H1 (cell line): ENCODE data around the gene NFIA. TPM values are rescaled to one million over a fixed set of nuclear protein-coding genes. Genes with fewer than 3 reads are reported as not detected.

Experiments used
- CTCF ChIA-PET: fragments of 300-600 bp; sonication (Branson Sonifier 250); formaldehyde crosslinking; loops from one replicate; lab custom pipeline; 2021; ENCODE audit not compliant: partially characterized antibody; lab: Charles Lee
- POLR2A ChIA-PET: fragments of 300-600 bp; sonication (Branson Sonifier 250); formaldehyde crosslinking; loops from one replicate; lab custom pipeline; 2021; ENCODE audit warnings: inconsistent platforms; ENCODE audit not compliant: partially characterized antibody; lab: Charles Lee
- DNase-seq, 2 experiments: peaks; one replicate each; pipeline versions ENCODE4 v3.0.0 to v3.0.0-alpha.2; 2010 to 2022; ENCODE audit warnings: low spot score in 2 of 2, low read depth in 1 of 2, mixed read lengths in 1 of 2
- FAIRE-seq: peaks from 2 replicates; lab custom pipeline; 2011; peaks lifted over from hg19 to GRCh38; lab: Jason Lieb, UNC
- H2AFZ ChIP-seq: 2 replicates; pipeline ENCODE4 v1.8.1; 2012; ENCODE audit warnings: low read length, inconsistent platforms
- H2AK5ac ChIP-seq: 2 replicates; pipeline ENCODE4 v1.6.1; 2013; ENCODE audit warnings: low read depth, low read length
- H2BK120ac ChIP-seq: replicated peaks from 2 replicates; pipeline ENCODE3; 2013; ENCODE audit warnings: low read depth, low read length, inconsistent platforms
- H2BK12ac ChIP-seq: 2 replicates; pipeline ENCODE4 v1.6.1; 2013; ENCODE audit warnings: low read depth, low read length
- H2BK15ac ChIP-seq: 2 replicates; pipeline ENCODE4 v1.6.1; 2013; ENCODE audit warnings: low read length
- H2BK20ac ChIP-seq: 2 replicates; pipeline ENCODE4 v1.6.1; 2013; ENCODE audit warnings: low read length
- H2BK5ac ChIP-seq: 2 replicates; pipeline ENCODE4 v1.6.1; 2013; ENCODE audit warnings: low read depth, low read length
- H3K14ac ChIP-seq: 2 replicates; pipeline ENCODE4 v1.6.1; 2013; ENCODE audit warnings: inconsistent platforms; ENCODE audit not compliant: insufficient read length
- H3K18ac ChIP-seq: 2 replicates; pipeline ENCODE4 v1.6.1; 2013; ENCODE audit warnings: low read length; ENCODE audit errors: extremely low read depth
- H3K23ac ChIP-seq: 2 replicates; pipeline ENCODE4 v1.6.1; 2013; ENCODE audit warnings: inconsistent platforms; ENCODE audit not compliant: insufficient read length
- H3K23me2 ChIP-seq: 2 replicates; pipeline ENCODE4 v1.6.1; 2013; ENCODE audit warnings: low read depth, low read length
- H3K27ac ChIP-seq: 2 replicates; pipeline ENCODE4 v1.6.1; 2011; ENCODE audit warnings: low read depth, low read length, inconsistent platforms
- H3K27me3 ChIP-seq, 4 experiments: replicated peaks in 1 of 4; 1 replicate in 1 of 4; 2 replicates in 3 of 4; pipeline versions ENCODE4 v1.6.1 to v1.8.1; 2011 to 2013; ENCODE audit warnings: low read length in 3 of 4, mild to moderate bottlenecking in 3 of 4, inconsistent platforms in 2 of 4, mixed read lengths in 2 of 4, moderate library complexity in 1 of 4; ENCODE audit not compliant: control insufficient read depth in 3 of 4, insufficient read depth in 3 of 4; ENCODE audit errors: extremely low read depth in 1 of 4
- H3K36me3 ChIP-seq, 4 experiments: 2 replicates each; pipeline versions ENCODE4 v1.6.1 to v1.8.1; 2011 to 2013; ENCODE audit warnings: mild to moderate bottlenecking in 4 of 4, low read length in 3 of 4, moderate library complexity in 2 of 4, control low read depth in 1 of 4, inconsistent platforms in 1 of 4; ENCODE audit not compliant: insufficient read depth in 4 of 4, control insufficient read depth in 2 of 4
- H3K4ac ChIP-seq: replicated peaks from 2 replicates; pipeline ENCODE3; 2013; ENCODE audit warnings: low read length, low read depth, mixed read lengths, inconsistent platforms; ENCODE audit not compliant: insufficient read length
- H3K4me1 ChIP-seq, 4 experiments: replicated peaks in 1 of 4; 1 replicate in 1 of 4; 2 replicates in 3 of 4; pipeline versions ENCODE4 v1.6.1 to v1.8.1; 2011 to 2013; ENCODE audit warnings: low read length in 3 of 4, inconsistent platforms in 2 of 4, mixed read lengths in 1 of 4; ENCODE audit not compliant: insufficient read depth in 4 of 4, control insufficient read depth in 3 of 4
- H3K4me2 ChIP-seq, 2 experiments: 2 replicates each; pipeline versions ENCODE4 v1.6.1 to v1.8.1; 2011 to 2013; ENCODE audit warnings: low read depth in 2 of 2, low read length in 2 of 2, control low read depth in 1 of 2, inconsistent platforms in 1 of 2, mild to moderate bottlenecking in 1 of 2; ENCODE audit not compliant: insufficient read depth in 1 of 2
- H3K4me3 ChIP-seq, 4 experiments: fragments of 200-600, 300-600 bp in 1 of 4; sonication (generic), shearing (Covaris generic), sonication (Bioruptor Twin) in 1 of 4; 2 replicates each; pipeline versions ENCODE4 v1.5.1 to v1.8.1; 2011 to 2016; ENCODE audit warnings: low read length in 4 of 4, low read depth in 3 of 4, control low read depth in 2 of 4, inconsistent platforms in 2 of 4, mild to moderate bottlenecking in 2 of 4, mixed read lengths in 1 of 4, moderate library complexity in 1 of 4; ENCODE audit not compliant: insufficient read depth in 2 of 4; ENCODE audit errors: extremely low read depth in 1 of 4
- H3K56ac ChIP-seq: replicated peaks from 2 replicates; pipeline ENCODE3; 2013; ENCODE audit warnings: low read depth, mild to moderate bottlenecking, mixed read lengths, low read length, inconsistent platforms; ENCODE audit not compliant: insufficient read length
- H3K79me1 ChIP-seq: 2 replicates; pipeline ENCODE4 v1.6.1; 2013; ENCODE audit warnings: low read depth, low read length, control low read depth
- H3K79me2 ChIP-seq, 2 experiments: 2 replicates each; pipeline versions ENCODE4 v1.6.1 to v1.8.1; 2012 to 2013; ENCODE audit warnings: low read length in 2 of 2, mild to moderate bottlenecking in 2 of 2, inconsistent platforms in 1 of 2; ENCODE audit not compliant: insufficient read depth in 2 of 2, control insufficient read depth in 1 of 2
- H3K9ac ChIP-seq, 4 experiments: replicated peaks in 1 of 4; 1 replicate in 1 of 4; 2 replicates in 3 of 4; pipeline versions ENCODE4 v1.6.1 to v1.8.1; 2011 to 2013; ENCODE audit warnings: low read depth in 3 of 4, low read length in 3 of 4, control low read depth in 2 of 4, mild to moderate bottlenecking in 2 of 4, moderate library complexity in 2 of 4, inconsistent platforms in 1 of 4; ENCODE audit errors: extremely low read depth in 1 of 4
- H3K9me3 ChIP-seq, 2 experiments: 2 replicates each; pipeline versions ENCODE4 v1.6.1 to v1.8.1; 2012 to 2013; ENCODE audit warnings: mild to moderate bottlenecking in 2 of 2, moderate library complexity in 2 of 2, control low read depth in 1 of 2, inconsistent platforms in 1 of 2, low read depth in 1 of 2, low read length in 1 of 2, mixed read lengths in 1 of 2; ENCODE audit not compliant: insufficient read depth in 2 of 2
- H4K20me1 ChIP-seq, 2 experiments: replicated peaks in 1 of 2; 2 replicates each; pipeline versions ENCODE3 to v1.8.1; 2011 to 2013; ENCODE audit warnings: inconsistent platforms in 2 of 2, low read length in 2 of 2, mild to moderate bottlenecking in 1 of 2; ENCODE audit not compliant: insufficient read depth in 2 of 2, control insufficient read depth in 1 of 2
- H4K5ac ChIP-seq: 2 replicates; pipeline ENCODE4 v1.6.1; 2013; ENCODE audit warnings: low read length, low read depth, mixed read lengths, inconsistent platforms; ENCODE audit not compliant: insufficient read length
- H4K8ac ChIP-seq: 2 replicates; pipeline ENCODE4 v1.8.0; 2013; ENCODE audit warnings: mild to moderate bottlenecking, moderate library complexity, low read length, inconsistent platforms; ENCODE audit not compliant: insufficient read depth; ENCODE audit errors: extremely low read depth
- H4K91ac ChIP-seq: replicated peaks from 2 replicates; pipeline ENCODE3; 2013; ENCODE audit warnings: low read length, mixed read lengths, inconsistent platforms; ENCODE audit not compliant: insufficient read length
- TAF7 ChIP-seq: optimal IDR thresholded peaks from 2 replicates; pipeline ENCODE3; 2011; ENCODE audit warnings: low read depth, mild to moderate bottlenecking, inconsistent platforms, low read length, moderate library complexity, borderline replicate concordance
- WGBS, 2 experiments: shearing (Covaris generic) in 1 of 2; methylation state at CpG; one replicate each; pipeline versions ENCODE4 v1.1.6 to v1.1.7; 2013 to 2015; ENCODE audit warnings: low lambda C conversion rate in 2 of 2, mixed read lengths in 2 of 2, inconsistent platforms in 1 of 2, low coverage in 1 of 2, missing lambda C conversion rate in 1 of 2; ENCODE audit not compliant: insufficient replicate concordance in 2 of 2, insufficient coverage in 1 of 2, insufficient read length in 1 of 2; ENCODE audit errors: extremely low coverage in 1 of 2, missing lambda C conversion rate in 1 of 2; 5-methylcytosine and 5-hydroxymethylcytosine counted together
- polyA plus RNA-seq, 7 experiments: library from polyadenylated mRNA; depleted of rRNA in 3 of 7; stranded (reverse) in 5 of 7; unstranded in 2 of 7; fragments of >200 nt in 5 of 7; fragments of 200-250 nt in 2 of 7; gene quantifications; 1 replicate in 5 of 7; 2 replicates in 1 of 7; 4 replicates in 1 of 7; pipeline versions ENCODE4 v1.2.1 to v1.2.3, GENCODE V29; 2011 to 2013; ENCODE audit warnings: missing spikeins in 2 of 7, mixed read lengths in 2 of 7
- total RNA-seq: library from RNA; stranded (reverse); fragmentation: NEBNext Ultra II Directional; extraction: Animal tissue kit (Norgen Biotek cat#: 25700); gene quantifications from 2 replicates; pipeline ENCODE4 v1.2.1, GENCODE V29; 2021

NFIA gene
- total and polyA plus RNA-seq, 2 of the 8 experiments (the other 6 are each of a cell fraction or from before 2014, with no cell fraction given): 1.8 to 2.3 TPM

GRCh38 chr1:61237659-61238358, 155.4 kb downstream of the NFIA start:
- H3K79me1 ChIP-seq: no peaks in the 10 kb centered on the region
- no peak overlapping the region for H2BK20ac ChIP-seq
- no peak overlapping the region for H2AK5ac ChIP-seq
- H3K4me1 ChIP-seq: peaks cover 0 to 24% (median 7%) of the 10 kb centered on the region in 4 experiments; a peak in 3 of 7 replicates
- H2BK12ac ChIP-seq: no peak overlapping the region
- no peak overlapping the region for H3K27ac ChIP-seq
- no peak overlapping the region for H3K14ac ChIP-seq
- H3K9ac ChIP-seq: no peak overlapping the region
- H4K20me1 ChIP-seq: no peaks in the 10 kb centered on the region
- H3K4me2 ChIP-seq: no peak overlapping the region
- POLR2A ChIA-PET: no interaction called here
- H2AFZ ChIP-seq: no peak overlapping the region
- FAIRE-seq (no peak), DNase-seq (no peak)
- H3K9me3 ChIP-seq: no peaks in the 10 kb centered on the region
- no peak overlapping the region for H2BK5ac ChIP-seq
- no peak overlapping the region for H2BK15ac ChIP-seq
- TF ChIP-seq TAF7: no peak
- H4K5ac ChIP-seq: no peak overlapping the region
- CTCF ChIA-PET: interaction anchor here (0.6 kb wide), 1 partner anchor 19 kb away, joined by 3 read pairs; no protein-coding TSS in a partner anchor
- no peak overlapping the region for H3K23ac ChIP-seq
- no peak overlapping the region for H4K8ac ChIP-seq
- no peak overlapping the region for H3K4ac ChIP-seq
- H3K56ac ChIP-seq: no peak overlapping the region
- no peaks in the 10 kb centered on the region for H3K27me3 ChIP-seq
- no peak overlapping the region for H2BK120ac ChIP-seq
- no peak overlapping the region for H4K91ac ChIP-seq
- 87% methylated on average over 3 of the region's 3 CpGs; no CpG with 5 or more reads in 1 of the 2 experiments for WGBS, 2 experiments
- no peak overlapping the region for H3K18ac ChIP-seq
- no peaks in the 10 kb centered on the region for H3K79me2 ChIP-seq
- no peaks in the 10 kb centered on the region for H3K23me2 ChIP-seq
- H3K36me3 ChIP-seq: no peaks in the 10 kb centered on the region
- H3K4me3 ChIP-seq: no peak overlapping the region
